Skeletal muscle tissue (tissue), 4 donors: ENCODE data around the gene VEGFB. TPM values are rescaled to one million over a fixed set of nuclear protein-coding genes. Genes with fewer than 3 reads are reported as not detected.

ENCODE experiments used
- H3K27ac ChIP-seq: one replicate; pipeline ENCODE4 v1.7.0; 2013; ENCODE audit warnings: mild to moderate bottlenecking, low read depth, low read length, inconsistent platforms
- H3K27me3 ChIP-seq, 3 donors: one replicate each; pipeline ENCODE4 v1.7.0; 2013; ENCODE audit warnings: low read length in 3 of 3; ENCODE audit not compliant: control insufficient read depth in 3 of 3, insufficient read depth in 3 of 3
- H3K36me3 ChIP-seq, 3 donors: one replicate each; pipeline ENCODE4 v1.7.0; 2013; ENCODE audit warnings: low read length in 3 of 3; ENCODE audit not compliant: control insufficient read depth in 3 of 3, insufficient read depth in 3 of 3
- H3K4me1 ChIP-seq, 3 donors: one replicate each; pipeline ENCODE4 v1.7.0; 2013; ENCODE audit warnings: low read length in 3 of 3, mild to moderate bottlenecking in 3 of 3; ENCODE audit not compliant: control insufficient read depth in 3 of 3, insufficient read depth in 3 of 3
- H3K4me3 ChIP-seq, 3 donors: one replicate each; pipeline ENCODE4 v1.7.0; 2013; ENCODE audit warnings: low read length in 3 of 3
- H3K9ac ChIP-seq, 3 donors: one replicate each; pipeline ENCODE4 v1.7.0; 2013; ENCODE audit warnings: low read length in 3 of 3, mild to moderate bottlenecking in 3 of 3, moderate library complexity in 2 of 3, low read depth in 1 of 3
- H3K9me3 ChIP-seq, 3 donors: one replicate each; pipeline ENCODE4 v1.7.0; 2013; ENCODE audit warnings: low read length in 3 of 3; ENCODE audit not compliant: control insufficient read depth in 3 of 3
- total RNA-seq: library from RNA; depleted of rRNA; stranded (reverse); fragments of >200 nt; gene quantifications from one replicate; pipeline ENCODE4 v1.2.3, GENCODE V29; 2014
- donor health status: Osteomylitis.

VEGFB gene
- total RNA-seq, 1 donor from 2014 or later = 24.5 TPM

GRCh38 chr11:64238999-64239398 is 4.6 kb downstream of the VEGFB start:
- Histone ChIP-seq H3K27ac (no peak overlapping the region), H3K36me3 (peaks cover 20 to 31% (median 28%) of the 10 kb centered on the region in 3 donors)

GRCh38 chr11:64239662-64240434 is 5.5 kb downstream of the VEGFB start:
- H3K4me1 ChIP-seq = peaks cover 38 to 51% (median 46%) of the 10 kb centered on the region in 3 donors
- peaks cover 20 to 31% (median 31%) of the 10 kb centered on the region in 3 donors for H3K36me3 ChIP-seq
- peak overlapping the region; percentile 100 for H3K27ac ChIP-seq
- no peaks in the 10 kb centered on the region for H3K9me3 ChIP-seq
- H3K27me3 ChIP-seq = no peaks in the 10 kb centered on the region
- H3K4me3 ChIP-seq = peak overlapping the region; percentile 72 to 97 (median 96)
- H3K9ac ChIP-seq = peak overlapping the region; percentile 99 to 100 (median 100)

More at GRCh38 chr11:64238999-64239398, 4.6 kb downstream of the VEGFB start:
- H3K4me1 ChIP-seq = peaks cover 35 to 45% (median 42%) of the 10 kb centered on the region in 3 donors
- no peaks in the 10 kb centered on the region for H3K27me3 ChIP-seq
- no peaks in the 10 kb centered on the region for H3K9me3 ChIP-seq
- no peak overlapping the region for H3K9ac ChIP-seq
- no peak overlapping the region for H3K4me3 ChIP-seq

GRCh38 chr11:64240435-64241240 is 6.3 kb downstream of the VEGFB start, which contains the start of gene FKBP2:
Gene FKBP2, plus strand, starts transcription at chr11:64241095. Its CDS starts 1,293 bp downstream, at chr11:64242388.
- H3K9ac ChIP-seq = peak within 1 kb of the TSS; percentile 99 to 100 (median 100)

GRCh38 chr11:64241241-64241490 is 6.8 kb downstream of the VEGFB start:
- H3K4me3 ChIP-seq = peak overlapping the region; percentile 72 to 97 (median 80)
- no peaks in the 10 kb centered on the region for H3K27me3 ChIP-seq
- no peaks in the 10 kb centered on the region for H3K9me3 ChIP-seq
- H3K27ac ChIP-seq = peak overlapping the region; percentile 100
- peaks cover 16 to 31% (median 26%) of the 10 kb centered on the region in 3 donors for H3K36me3 ChIP-seq
- peak overlapping the region; percentile 77 to 100 (median 100) for H3K9ac ChIP-seq
- peaks cover 43 to 53% (median 50%) of the 10 kb centered on the region in 3 donors for H3K4me1 ChIP-seq

More at GRCh38 chr11:64240435-64241240, 6.3 kb downstream of the VEGFB start, which contains the start of gene FKBP2:
- H3K4me3 ChIP-seq = peak within 1 kb of the TSS; percentile 72 to 97 (median 96)
- no peaks in the 10 kb centered on the region for H3K9me3 ChIP-seq
- peak within 1 kb of the TSS; percentile 100 for H3K27ac ChIP-seq
- H3K4me1 ChIP-seq = peaks cover 39 to 52% (median 48%) of the 10 kb centered on the region in 3 donors
- no peaks in the 10 kb centered on the region for H3K27me3 ChIP-seq
- H3K36me3 ChIP-seq = peaks cover 18 to 31% (median 31%) of the 10 kb centered on the region in 3 donors

GRCh38 chr11:64241491-64242374 is 7.3 kb downstream of the VEGFB start:
- H3K4me1 ChIP-seq = peaks cover 43 to 53% (median 50%) of the 10 kb centered on the region in 3 donors
- peak overlapping the region; percentile 100 for H3K27ac ChIP-seq
- H3K27me3 ChIP-seq = no peaks in the 10 kb centered on the region
- H3K36me3 ChIP-seq = peaks cover 16 to 31% (median 26%) of the 10 kb centered on the region in 3 donors
- peak overlapping the region; percentile 72 to 80 (median 76) for H3K4me3 ChIP-seq
- no peaks in the 10 kb centered on the region for H3K9me3 ChIP-seq
- peak overlapping the region; percentile 78 to 88 (median 88) for H3K9ac ChIP-seq

- Histone ChIP-seq H3K4me1 (peaks cover 53 to 67% (median 60%) of the 10 kb centered on the region in 3 donors), H3K9ac (peak overlapping the region in 1 of 3 donors; percentile 70), H3K27me3 (no peaks in the 10 kb centered on the region), H3K9me3 (no peaks in the 10 kb centered on the region), H3K4me3 (no peak overlapping the region), H3K36me3 (peaks cover 11 to 17% (median 16%) of the 10 kb centered on the region in 3 donors), H3K27ac (peak overlapping the region; percentile 93)
Observed at GRCh38 chr11:64243236-64243854, 9.0 kb downstream of the VEGFB start.

- Histone ChIP-seq H3K36me3 (peaks cover 4 to 12% (median 9%) of the 10 kb centered on the region in 3 donors), H3K9me3 (no peaks in the 10 kb centered on the region), H3K4me1 (peaks cover 53 to 67% (median 60%) of the 10 kb centered on the region in 3 donors), H3K27me3 (no peaks in the 10 kb centered on the region), H3K4me3 (no peak overlapping the region), H3K27ac (peak overlapping the region; percentile 93), H3K9ac (peak overlapping the region in 2 of 3 donors; percentile 23 to 70)
Observed at GRCh38 chr11:64244107-64244506, 9.7 kb downstream of the VEGFB start.

GRCh38 chr11:64244966-64245365 is 10.6 kb downstream of the VEGFB start:
- Histone ChIP-seq H3K27me3 (no peaks in the 10 kb centered on the region), H3K36me3 (peaks cover 4 to 12% (median 6%) of the 10 kb centered on the region in 3 donors), H3K9ac (peak overlapping the region; percentile 87 to 97 (median 95)), H3K4me1 (peaks cover 50 to 65% (median 56%) of the 10 kb centered on the region in 3 donors), H3K4me3 (peak overlapping the region; percentile 88 to 96 (median 95)), H3K9me3 (no peaks in the 10 kb centered on the region), H3K27ac (peak overlapping the region; percentile 93)

GRCh38 chr11:64245401-64245796 is 11.0 kb downstream of the VEGFB start:
- peaks cover 45 to 62% (median 52%) of the 10 kb centered on the region in 3 donors for H3K4me1 ChIP-seq
- H3K36me3 ChIP-seq = peaks cover 4 to 12% (median 6%) of the 10 kb centered on the region in 3 donors
- peak overlapping the region; percentile 93 for H3K27ac ChIP-seq
- peak overlapping the region; percentile 88 to 96 (median 95) for H3K4me3 ChIP-seq
- no peaks in the 10 kb centered on the region for H3K27me3 ChIP-seq
- H3K9me3 ChIP-seq = no peaks in the 10 kb centered on the region
- H3K9ac ChIP-seq = peak overlapping the region; percentile 87 to 97 (median 95)
